OCI-LY7 (cell line): ENCODE data around the gene NMB.

Source experiments
- CTCF ChIP-seq: fragments of 200-600 bp; sonication (generic); conservative IDR thresholded peaks from 2 replicates; pipeline ENCODE4 v1.5.1; 2014; ENCODE audit warnings: mild to moderate bottlenecking, antibody characterized with exemption, low read length, moderate library complexity, mixed read lengths
- EZH2phosphoT487 ChIP-seq: fragments of 200-600 bp; sonication (generic); IDR thresholded peaks from 2 replicates; pipeline ENCODE4 v1.6.1; 2018; ENCODE audit warnings: low read depth, borderline replicate concordance, mild to moderate bottlenecking, mixed run types, antibody characterized with exemption, low read length, moderate library complexity, mixed read lengths

DNA sequence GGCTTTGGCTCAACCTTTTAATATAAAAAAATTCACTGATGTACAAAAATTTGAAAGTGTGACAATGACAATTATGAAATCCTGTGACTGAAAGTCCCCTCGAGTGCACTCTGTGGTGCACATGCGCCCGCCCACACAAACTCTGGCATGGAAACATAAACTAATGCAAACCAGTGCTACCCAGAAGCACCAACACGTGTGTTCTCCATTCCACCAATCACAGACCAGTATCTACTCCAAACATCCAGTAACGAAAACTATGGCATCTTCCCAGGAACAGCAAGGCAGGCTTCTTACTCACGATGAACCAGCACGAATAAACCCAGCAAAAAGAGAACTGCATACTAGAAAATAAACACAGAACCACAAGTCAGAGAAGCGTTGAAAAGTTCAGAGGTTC, 11.7 kb upstream of the NMB start:
- TF ChIP-seq CTCF (no peak), EZH2phosphoT487 (no peak)
